ENCODE measurements around the gene TCHHL1. TPM values are rescaled to one million over a fixed set of nuclear protein-coding genes. Genes with fewer than 3 reads are reported as not detected.

Gene TCHHL1
- total RNA-seq, 4 donors from 2014 or later = 1.7 to 4.4 (median 3.3) TPM; not detected in 1

GRCh38 chr1:152067150-152067549 lies 21.7 kb downstream of the TCHHL1 start:
- no peak for DNase-seq (ENCODE audit: low spot score in 2 of 2)
- Histone ChIP-seq H3K4me1 (no peaks in the 10 kb centered on the region), H3K27me3 (peaks cover 12% of the 10 kb centered on the region), H3K9me3 (no peaks in the 10 kb centered on the region), H3K4me3 (no peak overlapping the region), H3K27ac (no peak overlapping the region), H3K36me3 (no peaks in the 10 kb centered on the region)
- no peak for TF ChIP-seq POLR2A (IDR thresholded peaks at IDR 0.05)
- no peak for TF ChIP-seq CTCF (IDR thresholded peaks at IDR 0.05)
- TF ChIP-seq EP300 (IDR thresholded peaks at IDR 0.05) = no peak
- TF ChIP-seq POLR2AphosphoS5 (IDR thresholded peaks at IDR 0.05) = no peak

GRCh38 chr1:152061952-152062351 lies 26.9 kb downstream of the TCHHL1 start:
- TF ChIP-seq POLR2AphosphoS5 (IDR thresholded peaks at IDR 0.05) (no peak), POLR2A (IDR thresholded peaks at IDR 0.05) (no peak), EP300 (IDR thresholded peaks at IDR 0.05) (no peak), CTCF (IDR thresholded peaks at IDR 0.05) (no peak)
- H3K27me3 ChIP-seq = peaks cover 30% of the 10 kb centered on the region
- H3K36me3 ChIP-seq = no peaks in the 10 kb centered on the region
- H3K9me3 ChIP-seq = no peaks in the 10 kb centered on the region
- no peaks in the 10 kb centered on the region for H3K4me1 ChIP-seq
- no peak overlapping the region for H3K4me3 ChIP-seq
- no peak overlapping the region for H3K27ac ChIP-seq
- no peak for DNase-seq (ENCODE audit: low spot score in 2 of 2)

GRCh38 chr1:152053375-152053774 lies 35.5 kb downstream of the TCHHL1 start:
- Histone ChIP-seq H3K4me3 (no peak overlapping the region), H3K27ac (no peak overlapping the region), H3K36me3 (no peaks in the 10 kb centered on the region), H3K4me1 (peaks cover 40% of the 10 kb centered on the region), H3K9me3 (no peaks in the 10 kb centered on the region), H3K27me3 (peaks cover 9% of the 10 kb centered on the region)
- WGBS = 78% methylated on average over 13 of the region's 13 CpGs
- TF ChIP-seq CTCF (IDR thresholded peaks at IDR 0.05) (no peak), EP300 (IDR thresholded peaks at IDR 0.05) (no peak), POLR2AphosphoS5 (IDR thresholded peaks at IDR 0.05) (no peak), POLR2A (IDR thresholded peaks at IDR 0.05) (no peak)
- DNase-seq (ENCODE audit: low spot score in 2 of 2) = no peak

GRCh38 chr1:152052606-152053005 lies 36.3 kb downstream of the TCHHL1 start:
- Histone ChIP-seq H3K9me3 (no peaks in the 10 kb centered on the region), H3K27me3 (peaks cover 9% of the 10 kb centered on the region), H3K36me3 (no peaks in the 10 kb centered on the region), H3K27ac (no peak overlapping the region), H3K4me3 (no peak overlapping the region), H3K4me1 (peaks cover 48% of the 10 kb centered on the region)
- DNase-seq (ENCODE audit: low spot score in 2 of 2) = peak; percentile 94
- 29% methylated on average over 11 of the region's 11 CpGs for WGBS
- TF ChIP-seq POLR2A (IDR thresholded peaks at IDR 0.05) = no peak
- TF ChIP-seq CTCF (IDR thresholded peaks at IDR 0.05) = peak; percentile 84 to 90
- no peak for TF ChIP-seq POLR2AphosphoS5 (IDR thresholded peaks at IDR 0.05)
- TF ChIP-seq EP300 (IDR thresholded peaks at IDR 0.05) = no peak

GRCh38 chr1:152050886-152051675 lies 37.8 kb downstream of the TCHHL1 start:
- WGBS = 26% methylated on average over 6 of the region's 6 CpGs
- H3K4me1 ChIP-seq = peaks cover 62% of the 10 kb centered on the region
- no peak for DNase-seq (ENCODE audit: low spot score in 2 of 2)
- no peaks in the 10 kb centered on the region for H3K9me3 ChIP-seq
- H3K4me3 ChIP-seq = no peak overlapping the region
- peaks cover 9% of the 10 kb centered on the region for H3K27me3 ChIP-seq
- no peaks in the 10 kb centered on the region for H3K36me3 ChIP-seq
- no peak for TF ChIP-seq POLR2A (IDR thresholded peaks at IDR 0.05)
- no peak for TF ChIP-seq POLR2AphosphoS5 (IDR thresholded peaks at IDR 0.05)
- no peak for TF ChIP-seq EP300 (IDR thresholded peaks at IDR 0.05)
- no peak for TF ChIP-seq CTCF (IDR thresholded peaks at IDR 0.05)
- peak overlapping the region; percentile 96 for H3K27ac ChIP-seq
